Ecto neural progenitor cell (in vitro differentiated cells): ENCODE results near the gene METTL2B.
A peak's percentile ranks its signal among the peaks of the same experiment; 100 is the strongest.

ENCODE experiments used
- DNase-seq: peaks from one replicate; pipeline ENCODE4 v3.0.0-alpha.2; 2018; ENCODE audit warnings: low spot score

Gene METTL2B, protein sequence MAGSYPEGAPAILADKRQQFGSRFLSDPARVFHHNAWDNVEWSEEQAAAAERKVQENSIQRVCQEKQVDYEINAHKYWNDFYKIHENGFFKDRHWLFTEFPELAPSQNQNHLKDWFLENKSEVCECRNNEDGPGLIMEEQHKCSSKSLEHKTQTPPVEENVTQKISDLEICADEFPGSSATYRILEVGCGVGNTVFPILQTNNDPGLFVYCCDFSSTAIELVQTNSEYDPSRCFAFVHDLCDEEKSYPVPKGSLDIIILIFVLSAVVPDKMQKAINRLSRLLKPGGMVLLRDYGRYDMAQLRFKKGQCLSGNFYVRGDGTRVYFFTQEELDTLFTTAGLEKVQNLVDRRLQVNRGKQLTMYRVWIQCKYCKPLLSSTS

DNA sequence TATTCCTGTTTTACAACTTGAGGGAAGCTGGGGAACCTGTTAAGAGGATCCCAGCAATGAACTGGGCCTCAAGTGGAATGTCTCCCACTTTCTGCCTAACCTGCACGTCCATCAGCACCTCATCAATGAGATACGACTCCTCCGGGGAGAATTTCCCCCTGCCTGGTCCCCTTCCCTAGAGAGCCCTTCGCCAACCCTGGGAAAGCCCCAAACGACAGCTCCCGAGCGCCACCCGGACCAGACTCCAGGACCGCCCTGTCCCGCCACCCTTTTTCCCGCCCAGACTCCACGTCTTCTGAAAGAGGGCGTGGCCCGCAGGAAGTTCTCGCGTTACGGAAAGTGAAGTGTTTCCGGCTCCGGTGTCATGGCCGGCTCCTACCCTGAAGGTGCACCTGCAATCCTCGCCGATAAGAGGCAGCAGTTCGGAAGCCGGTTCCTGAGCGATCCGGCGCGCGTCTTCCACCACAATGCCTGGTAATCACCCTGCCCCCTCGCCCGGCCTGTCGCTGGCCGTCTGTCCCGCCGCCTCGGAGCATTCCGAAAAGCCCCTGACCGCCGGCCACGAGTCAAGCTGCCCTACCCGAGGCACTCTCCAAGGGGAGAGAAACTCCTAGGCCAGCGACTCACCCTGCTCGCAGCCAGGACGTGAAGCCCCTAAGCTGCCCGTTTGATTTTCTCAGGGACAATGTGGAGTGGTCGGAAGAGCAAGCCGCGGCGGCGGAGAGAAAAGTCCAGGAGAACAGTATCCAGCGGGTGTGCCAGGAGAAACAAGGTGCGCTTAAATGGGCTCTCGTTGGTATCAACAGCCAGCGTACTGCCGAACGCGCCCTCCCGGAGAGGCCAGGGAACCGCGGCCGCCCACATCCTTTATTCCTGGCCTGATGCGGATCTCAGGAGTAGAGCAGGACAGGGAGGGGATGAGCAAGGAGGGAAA lies at the start of gene METTL2B:
METTL2B (plus strand) TSS at position 347 of the 934 bp plus-strand sequence; CDS start at position 365, 18 bp downstream.
- DNase-seq, result peak; percentile 95

DNA sequence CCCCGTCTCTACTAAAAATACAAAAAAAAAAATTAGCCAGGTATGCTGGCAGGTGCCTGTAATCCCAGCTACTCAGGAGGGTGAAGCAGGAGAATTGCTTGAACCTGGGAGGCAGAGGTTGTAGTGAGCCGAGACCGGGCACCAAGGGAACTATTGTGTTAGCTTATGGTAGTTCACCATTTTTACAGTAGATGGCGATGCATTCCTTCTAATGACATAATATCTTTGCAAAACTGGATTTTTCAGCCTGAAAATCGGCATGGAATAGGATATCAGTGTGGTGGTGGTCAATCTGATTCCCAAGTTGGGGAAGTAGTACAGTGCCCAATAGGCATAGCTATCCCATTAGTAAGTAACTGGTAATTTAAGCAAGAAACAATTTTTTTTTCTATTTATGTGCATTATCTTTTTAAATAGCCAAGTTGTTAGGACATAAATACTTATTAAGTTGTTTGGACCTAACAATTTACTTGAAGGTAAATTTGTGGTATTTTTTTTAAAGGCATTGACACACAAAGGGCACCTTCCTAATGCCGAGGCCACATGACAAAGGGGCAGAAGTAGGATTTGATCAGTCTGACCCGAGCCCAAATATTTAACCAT lies 49.2 kb upstream of the METTL2B start:
- DNase-seq, result no peak

DNA sequence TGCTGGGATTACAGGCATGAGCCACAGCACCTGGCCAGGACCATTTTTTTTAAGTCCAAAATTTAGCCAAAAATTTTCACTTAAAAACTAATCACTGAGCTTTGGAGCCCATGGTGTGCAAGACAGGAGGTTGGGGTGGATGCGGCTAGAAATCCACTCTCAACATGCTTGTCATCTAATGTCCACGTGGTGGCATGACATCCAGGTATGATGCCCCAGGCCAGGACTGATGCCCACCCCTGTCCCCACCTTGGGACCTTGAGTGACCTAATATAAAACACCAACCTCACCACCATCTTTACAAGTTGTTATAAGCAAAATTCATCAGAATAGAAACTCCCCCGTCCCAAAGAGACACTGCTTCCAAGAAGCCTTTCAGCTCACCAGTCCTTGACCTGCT lies 46.3 kb upstream of the METTL2B start:
- DNase-seq, result no peak

DNA sequence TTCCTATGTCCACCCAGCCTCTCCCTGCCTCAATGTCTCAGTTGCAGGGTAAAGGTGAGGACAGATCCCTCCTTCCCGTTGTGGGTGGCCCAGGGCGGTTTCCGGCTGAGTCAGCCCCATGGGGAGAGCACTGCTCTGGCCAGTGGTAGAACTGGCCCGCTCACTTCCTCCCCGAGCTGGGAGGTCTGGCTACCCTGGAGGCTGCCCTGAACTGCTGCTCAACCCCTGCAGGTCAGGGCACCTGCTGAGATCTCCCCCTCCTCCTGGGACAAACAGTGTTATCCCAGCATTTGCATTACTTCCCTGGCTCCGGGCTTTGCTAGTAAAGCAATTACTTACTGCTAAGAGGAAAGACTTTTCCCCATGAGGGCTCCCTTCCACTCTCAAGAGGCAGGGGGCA lies 45.3 kb upstream of the METTL2B start:
- no peak for DNase-seq

DNA sequence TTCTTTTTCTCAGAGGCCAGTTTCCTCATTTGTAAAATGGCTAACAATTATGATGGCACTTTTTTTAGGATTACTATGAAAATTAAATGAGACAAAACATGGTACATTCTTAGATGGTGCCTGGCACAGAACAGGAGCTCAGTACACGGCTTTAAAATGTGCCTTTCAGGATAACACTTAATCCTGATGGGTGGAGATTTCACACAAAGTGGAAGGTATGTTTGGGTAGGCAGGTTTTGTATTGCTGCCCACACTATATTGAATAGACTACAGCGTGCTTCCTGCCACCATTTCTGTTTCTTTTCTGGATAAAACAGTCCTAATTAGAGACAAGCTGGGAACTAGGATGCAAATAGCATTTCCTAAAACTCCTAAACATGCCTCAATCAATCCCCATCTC lies 44.8 kb upstream of the METTL2B start:
- no peak for DNase-seq

DNA sequence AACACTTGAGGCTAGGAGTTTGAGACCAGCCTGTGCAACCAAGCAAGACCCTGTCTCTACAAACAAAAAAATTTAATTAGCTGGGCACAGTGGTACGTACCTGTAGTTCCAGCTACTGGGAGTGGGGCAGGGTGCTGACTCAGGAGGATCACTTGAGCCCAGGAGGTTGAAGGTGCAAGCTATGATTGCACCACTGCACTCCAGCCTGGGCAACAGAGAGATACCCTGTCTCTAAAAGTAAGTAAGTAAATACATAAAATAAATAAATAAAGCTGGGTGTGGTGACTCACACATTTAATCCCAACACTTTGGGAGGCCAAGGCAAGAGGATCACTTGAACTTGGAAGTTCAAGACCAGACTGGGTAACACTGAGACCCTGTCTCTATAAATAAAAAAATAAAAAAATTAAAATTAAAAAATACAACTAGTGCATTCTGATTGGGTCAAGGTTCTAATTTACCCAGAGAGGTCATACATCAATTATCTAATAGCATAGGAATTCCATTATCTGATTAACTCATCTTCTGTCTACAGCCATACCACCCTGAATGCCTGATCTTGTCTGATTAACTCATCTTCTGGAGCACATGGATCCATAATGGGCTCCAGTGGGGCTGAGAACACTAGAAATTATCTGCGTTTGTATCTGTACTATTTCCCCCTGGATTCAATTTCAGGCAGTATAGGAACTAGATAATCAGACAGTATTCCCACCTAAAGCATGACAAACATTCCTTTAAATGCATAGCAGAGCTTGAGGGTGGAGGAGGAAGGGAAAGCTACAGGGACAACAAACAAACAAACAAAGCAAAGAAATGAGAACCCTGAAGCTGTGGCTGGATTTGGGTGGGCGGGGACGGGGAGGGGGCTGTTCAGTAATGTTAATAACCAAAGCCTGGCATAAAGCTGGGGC lies 41.9 kb upstream of the METTL2B start:
- DNase-seq, result no peak

DNA sequence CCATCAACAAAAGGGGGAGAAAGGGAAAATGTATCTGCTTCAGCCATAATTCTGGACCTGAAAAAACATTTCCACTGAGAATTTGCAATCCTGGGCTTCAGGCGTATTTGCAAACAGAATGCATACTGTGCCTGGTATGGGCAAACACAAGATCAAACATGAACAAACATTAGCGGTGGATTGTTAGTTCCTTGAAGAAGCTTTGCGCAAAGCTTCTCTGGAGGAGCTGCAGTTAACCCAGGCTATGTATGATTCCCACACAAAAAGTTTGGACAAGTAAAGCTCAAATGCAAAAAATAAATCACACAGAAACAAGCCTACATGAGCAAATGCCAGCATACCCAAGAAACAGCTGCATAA lies 41.2 kb upstream of the METTL2B start:
- DNase-seq, result no peak

DNA sequence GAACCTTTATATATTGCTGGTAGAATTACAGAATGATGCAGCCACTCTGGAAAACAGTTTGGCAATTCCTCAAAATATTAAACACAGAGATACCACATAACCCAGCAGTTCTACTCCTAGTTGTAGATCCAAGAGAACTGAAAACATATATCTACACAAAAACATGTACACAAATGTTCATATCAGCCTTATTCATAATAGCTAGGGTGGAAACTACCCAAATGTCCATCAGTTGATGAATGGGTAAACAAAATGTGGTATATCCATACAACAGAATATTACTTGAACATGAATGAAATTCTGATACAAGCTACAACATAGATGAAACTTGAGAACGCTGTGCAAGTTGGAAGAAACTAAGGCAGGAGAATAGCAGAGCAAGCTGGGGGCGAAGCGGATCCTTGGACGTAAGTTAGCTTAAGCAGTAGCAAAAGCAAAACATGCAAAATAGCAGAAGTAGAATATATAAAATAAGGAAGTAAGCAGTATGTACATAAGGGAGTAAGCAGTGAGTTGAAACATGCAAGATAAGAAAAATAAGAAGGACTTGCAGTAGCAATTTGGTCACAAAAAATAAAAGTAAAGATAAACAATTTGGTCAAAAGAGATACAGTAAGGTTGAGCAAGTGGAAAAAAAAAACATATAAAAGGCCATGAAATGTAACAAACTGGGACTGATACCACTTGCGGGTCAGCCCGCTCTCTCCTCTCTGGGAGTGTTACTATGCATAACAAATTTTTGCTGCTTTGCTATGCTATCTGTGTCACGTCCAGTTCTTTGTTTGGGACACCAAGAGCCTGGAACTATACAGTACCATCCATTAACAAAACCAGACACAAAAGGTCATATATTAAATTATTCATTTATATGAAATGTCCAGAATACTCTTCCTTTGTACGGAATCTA lies 38.9 kb upstream of the METTL2B start:
- DNase-seq, result no peak

DNA sequence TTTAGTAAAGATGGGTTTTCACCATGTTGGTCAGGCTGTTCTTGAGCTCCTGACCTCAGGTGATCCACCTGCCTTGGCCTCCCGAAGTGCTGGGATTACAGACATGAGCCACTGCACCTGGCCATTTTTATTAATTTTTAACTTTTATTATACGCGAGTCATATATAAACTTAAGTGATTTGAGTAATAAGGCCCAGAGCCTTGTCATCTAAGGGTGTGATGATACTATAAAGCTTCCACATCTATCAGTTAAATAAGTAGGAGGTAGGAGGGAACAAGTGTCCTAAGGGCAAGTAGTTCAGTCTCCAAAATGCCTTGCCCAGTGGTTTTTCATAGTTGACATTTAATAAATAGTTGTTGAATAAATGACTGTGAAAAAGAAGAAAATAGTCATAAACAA lies 34.2 kb upstream of the METTL2B start:
- no peak for DNase-seq

DNA sequence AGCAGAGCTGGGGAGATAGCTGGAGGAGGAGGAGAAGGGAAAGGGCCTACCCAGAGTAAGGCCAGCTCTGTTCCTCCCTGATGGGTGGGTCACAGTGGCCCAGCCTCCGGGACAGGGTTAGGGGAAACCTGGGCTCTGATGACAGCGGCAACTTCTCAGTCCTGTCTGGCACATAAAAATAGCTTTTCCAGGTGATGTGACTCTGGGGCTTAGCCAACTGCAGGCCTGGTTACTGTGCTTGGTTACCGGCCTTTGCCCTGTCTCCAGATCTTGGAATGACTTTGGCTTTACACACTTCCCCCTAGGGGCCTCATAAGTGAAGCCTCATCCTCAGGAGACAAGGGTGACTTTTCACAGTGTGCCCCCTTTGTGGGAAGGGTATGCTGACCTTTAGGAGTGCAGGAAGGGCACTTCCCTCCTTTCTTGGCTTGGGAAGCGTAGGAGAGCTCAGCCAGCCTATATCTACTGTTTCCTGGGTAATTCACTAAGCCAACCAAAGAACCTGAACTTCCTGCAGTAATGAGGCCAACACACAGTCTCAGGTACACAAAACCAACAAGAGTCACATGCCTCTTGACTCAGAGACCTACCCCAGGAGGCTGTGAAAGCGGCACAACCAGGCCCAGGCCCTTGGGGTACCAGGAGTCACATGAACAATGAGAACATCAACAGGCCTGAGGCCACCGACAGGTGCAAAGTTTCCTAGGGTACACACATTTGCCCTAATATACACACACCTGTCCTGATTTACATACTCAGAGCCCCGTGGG lies 32.5 kb upstream of the METTL2B start:
- no peak for DNase-seq

DNA sequence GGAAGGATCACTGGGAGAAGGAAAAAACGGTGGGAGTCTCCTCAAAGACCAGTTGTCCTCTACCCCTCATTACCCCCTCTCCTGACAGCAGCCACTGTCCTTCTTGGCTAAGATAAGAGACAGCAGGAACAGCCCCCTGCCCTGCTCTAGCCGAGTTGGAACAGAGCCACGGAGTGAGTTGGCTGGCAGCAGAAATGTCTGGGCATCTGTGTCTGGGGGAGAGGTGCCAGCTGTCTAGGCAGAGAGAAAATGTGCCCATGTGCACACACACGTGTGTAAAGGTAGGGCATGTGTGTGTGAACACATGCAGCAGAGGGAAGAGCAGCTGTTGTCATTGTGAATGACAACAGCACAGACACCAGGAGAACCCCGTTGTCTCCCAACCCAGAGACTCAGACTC lies 30.2 kb upstream of the METTL2B start:
- DNase-seq, result no peak

DNA sequence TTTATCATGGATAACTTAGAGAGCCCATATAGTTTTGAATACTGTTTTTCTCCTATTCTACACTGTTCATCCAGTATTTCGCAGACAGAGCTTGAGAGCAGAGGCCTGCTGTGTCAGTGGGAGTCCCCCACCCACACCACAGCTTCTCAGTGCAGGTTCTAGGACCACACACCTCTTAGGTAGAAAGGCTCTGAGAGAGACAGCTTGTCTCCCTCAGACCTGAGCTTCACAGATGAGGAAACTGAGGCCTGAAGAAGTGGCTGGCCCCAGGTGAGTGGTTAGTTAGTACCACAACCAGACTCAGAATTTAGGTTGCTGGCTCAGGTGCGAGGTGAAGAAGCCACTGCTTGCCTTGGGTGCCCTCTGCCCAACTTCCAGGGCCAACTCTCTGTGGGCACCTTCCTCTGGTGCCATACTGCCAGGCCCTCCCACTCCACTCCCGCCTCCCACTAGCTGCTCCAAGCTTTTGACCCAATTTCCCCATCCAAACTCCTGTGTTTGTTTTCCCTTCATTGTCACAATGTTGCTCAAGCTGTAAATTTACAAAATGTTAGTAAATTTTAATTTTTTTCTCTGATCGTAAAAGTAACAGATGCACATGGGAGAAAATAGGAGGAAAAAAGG lies 28.5 kb upstream of the METTL2B start:
- no peak for DNase-seq

DNA sequence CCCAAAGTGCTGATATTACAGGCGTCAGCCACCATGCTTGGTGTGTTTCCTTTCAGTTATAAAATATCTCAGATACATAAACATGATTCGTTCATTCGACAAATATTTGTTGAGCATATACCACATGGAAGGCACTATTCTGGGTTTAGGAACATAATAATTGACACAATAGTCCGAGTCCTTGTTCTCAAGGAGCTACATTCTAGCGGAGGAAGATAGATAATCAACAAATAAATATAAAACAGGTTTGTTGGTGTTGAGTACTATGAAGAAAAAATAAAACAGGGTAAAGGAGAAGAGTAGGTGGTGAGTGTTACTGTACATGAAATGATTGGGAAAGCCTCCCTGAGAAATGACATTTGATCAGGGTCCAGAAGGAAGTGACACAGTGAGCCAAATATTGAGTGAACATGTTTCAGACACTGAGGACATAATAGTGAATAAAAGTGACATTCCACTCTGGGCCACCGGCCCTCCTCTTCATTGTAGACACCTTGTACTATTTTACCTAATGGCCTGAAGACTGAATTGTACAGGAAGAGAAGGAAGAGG lies 27.7 kb upstream of the METTL2B start:
- DNase-seq, result no peak

DNA sequence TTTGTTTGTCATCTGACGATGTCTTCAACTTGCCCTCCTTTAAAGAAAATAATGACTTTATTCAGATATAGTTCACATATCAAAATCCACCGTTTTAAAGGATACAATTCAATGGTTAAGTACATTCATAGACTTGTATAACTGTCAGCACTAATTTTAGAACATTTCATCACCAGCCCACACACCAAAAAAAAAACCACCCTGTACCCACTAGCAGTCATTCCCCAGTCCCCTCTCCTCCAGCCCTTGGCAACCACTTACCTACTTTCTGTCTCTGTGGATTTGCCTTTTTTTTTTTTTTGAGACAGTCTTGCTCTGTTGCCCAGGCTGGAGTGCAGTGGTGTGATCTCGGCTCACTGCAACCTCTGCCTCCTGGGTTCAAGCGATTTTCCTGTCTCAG lies 26.1 kb upstream of the METTL2B start:
- no peak for DNase-seq

DNA sequence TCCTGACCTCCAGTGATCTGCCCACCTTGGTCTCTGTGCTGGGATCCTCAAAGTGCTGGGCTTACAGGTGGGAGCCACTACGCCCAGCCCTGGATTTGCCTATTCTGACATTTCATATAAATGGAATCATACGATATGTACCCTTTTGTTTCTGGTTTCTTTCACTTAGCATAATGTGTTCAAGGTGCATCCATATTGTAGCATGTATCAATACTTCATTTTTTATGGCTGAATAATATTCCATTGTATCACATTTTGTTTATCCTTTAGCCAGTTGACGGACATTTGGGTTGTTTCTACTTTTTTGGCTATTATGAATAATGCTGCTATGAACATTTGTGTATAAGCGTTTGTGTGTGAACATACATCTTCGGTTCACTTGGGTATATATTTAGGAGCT lies 25.6 kb upstream of the METTL2B start:
- DNase-seq, result no peak

DNA sequence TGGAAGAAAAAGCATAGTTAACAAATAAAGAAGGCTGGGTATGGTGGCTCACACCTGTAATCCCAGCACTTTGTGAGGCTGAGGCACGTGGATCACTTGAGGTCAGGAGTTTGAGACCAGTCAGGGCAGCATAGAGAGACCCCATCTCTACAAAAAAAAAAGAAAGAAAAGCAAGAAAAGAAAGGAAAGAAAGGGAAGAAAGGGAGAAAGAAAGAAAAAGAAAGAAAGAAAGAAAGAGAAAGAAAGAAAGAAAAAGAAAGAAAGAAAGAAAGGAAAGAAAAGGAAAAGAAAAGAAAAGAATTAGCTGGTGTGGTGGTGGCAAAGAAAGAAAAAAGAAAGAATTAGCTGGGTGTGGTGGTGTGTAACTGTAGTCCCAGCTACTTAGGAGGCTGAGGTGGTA lies 24.0 kb upstream of the METTL2B start:
- no peak for DNase-seq

DNA sequence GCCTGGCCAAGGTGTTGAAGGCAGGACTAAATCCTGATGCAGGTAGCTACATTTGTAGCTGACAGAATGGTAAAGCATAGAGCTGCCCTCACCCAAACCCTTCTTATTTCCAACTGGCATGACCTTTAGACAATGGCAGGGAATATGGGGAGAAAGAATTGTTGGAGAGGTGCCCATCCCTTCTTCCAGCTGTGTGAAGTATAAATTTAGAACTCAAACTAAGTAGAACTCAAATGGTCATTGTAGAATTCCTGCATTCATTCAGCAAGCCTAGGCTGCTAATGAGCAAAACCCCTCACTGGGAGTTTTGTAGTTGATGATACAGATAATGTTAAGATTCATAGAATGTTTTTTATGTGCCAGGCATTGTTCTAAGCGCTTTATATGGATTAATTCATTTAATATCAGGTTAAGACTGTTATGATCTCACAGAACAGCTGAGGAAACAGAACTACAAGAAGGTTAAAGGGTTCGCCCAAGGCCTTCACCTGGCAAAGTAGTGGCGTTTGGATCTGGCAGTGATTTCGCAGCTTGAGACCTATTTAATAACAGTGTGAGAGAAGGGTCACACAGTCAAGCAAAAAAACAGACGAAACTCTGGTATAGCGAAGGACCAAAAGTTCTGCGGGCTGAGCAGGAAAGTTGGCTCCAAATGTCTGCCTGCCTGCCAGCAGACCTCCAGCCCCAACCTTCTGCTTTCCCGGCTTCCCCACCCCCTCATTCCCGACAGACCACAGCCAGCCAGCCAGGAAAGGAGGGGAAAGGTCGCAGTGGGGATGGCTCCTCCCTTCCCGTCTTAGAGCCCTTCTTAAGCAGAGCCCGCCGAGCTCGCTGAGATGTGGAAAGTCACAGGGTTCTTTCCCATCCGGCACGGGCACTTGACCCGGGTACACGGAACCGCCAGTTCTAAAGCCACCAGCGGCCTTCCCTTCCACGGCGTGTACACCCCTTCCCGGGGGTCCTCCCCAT lies 22.4 kb upstream of the METTL2B start:
- peak; percentile 88 for DNase-seq
